Measurements from ENCODE around the gene HABP2.

The HABP2 gene

DNA sequence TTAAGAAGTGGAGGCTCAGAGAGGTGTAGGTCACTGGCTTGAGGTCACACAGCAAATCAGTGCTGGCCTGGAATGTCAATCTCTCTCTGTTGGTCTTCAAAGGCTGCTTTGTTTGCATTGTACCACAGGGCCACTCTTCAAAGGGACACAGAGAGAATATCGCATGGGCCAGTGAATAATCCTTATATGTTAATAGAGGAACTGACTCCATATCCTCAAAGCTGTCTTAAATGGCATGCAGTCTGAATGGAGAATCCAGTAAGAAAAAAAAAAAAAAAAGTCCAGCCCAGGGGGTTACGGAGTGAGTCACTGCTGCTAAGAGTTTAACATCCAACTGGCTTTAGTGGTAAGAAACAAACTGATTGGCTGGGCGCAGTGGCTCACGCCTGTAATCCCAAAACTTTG, 56.9 kb downstream of the HABP2 start:
- no peak for DNase-seq

DNA sequence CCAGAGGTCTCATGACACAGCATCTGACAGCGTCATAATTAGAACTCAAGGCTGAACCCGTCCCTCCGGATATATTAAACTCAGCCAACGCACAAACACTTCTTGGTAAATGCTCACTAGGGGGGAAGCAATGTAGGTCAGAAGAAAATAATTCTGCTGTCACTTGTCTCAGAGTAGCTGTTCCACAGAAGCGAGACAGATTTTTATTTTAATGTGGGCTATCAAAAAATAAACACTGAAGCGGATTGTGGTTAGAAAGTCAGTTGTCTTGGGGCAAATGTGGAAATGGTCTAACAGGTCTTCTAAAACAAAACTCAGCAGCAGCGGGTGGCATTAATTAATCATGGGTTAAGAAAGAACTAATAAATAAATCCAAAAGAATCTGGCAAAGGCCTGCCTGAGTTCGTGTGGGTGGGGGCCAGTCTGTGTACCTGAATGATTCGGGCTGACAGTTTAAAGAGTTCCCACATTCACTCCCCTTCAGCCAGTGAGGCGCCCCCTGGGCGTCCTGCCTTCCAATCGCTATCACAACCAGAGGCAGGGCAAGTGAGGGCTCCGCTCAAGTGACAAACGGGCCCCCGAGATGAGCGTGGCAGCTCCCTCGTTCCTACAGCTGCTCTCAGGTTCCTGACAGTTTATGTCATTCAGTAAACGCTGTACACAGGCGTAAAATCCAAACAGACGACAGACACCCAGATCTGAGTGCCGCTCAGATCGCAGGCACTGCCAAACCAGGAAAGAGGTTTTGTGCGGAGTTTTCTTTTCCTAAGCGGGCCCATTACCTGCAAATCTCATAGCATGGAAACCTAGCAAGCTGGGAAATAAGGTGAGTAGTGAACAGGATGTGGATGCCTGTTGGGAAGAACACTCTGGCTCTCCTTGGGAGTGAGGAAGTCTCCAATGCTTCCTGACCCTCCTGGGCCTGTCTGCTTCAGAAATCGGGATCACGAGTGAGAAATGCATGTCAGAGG, 58.1 kb downstream of the HABP2 start:
- DNase-seq = no peak

DNA sequence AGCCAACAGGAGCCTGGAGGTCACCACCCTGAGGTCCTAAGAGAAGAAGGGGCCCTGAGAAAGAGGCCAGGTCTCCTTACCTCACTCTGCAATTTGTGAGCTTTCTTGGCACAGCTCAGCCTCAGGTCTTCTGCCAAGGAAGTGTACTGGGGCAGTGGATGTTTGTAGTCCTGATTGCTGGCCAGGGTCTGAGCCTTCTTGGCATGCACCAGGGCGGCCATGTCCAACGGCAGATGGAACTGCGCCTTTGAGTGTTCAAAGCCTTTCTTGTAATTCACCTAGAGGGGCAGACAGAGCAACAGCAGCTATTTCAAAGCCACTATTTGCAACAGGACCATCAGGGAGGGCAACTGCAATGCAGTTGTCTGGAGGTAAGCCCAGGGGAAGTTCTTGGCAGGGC, 59.3 kb downstream of the HABP2 start:
- DNase-seq = no peak

DNA sequence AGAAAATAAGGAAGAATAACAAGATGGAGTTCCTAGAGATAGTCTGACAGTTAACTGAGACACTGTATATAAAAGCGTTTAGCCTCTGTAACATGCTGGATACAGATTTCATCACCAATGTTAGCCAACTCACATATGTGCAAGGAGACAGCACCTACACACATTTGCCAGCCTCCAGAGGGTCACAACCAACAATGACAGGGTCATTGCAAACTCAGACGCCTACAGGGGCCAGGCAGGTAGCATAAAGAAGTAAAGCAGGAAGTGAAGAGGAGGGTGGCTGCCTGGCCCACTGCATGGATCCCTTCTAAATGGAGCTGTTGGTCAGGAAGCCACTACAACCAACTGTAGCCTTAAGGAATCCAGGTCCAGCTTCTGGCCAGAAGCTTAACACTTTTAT, 60.6 kb downstream of the HABP2 start:
- no peak for DNase-seq

DNA sequence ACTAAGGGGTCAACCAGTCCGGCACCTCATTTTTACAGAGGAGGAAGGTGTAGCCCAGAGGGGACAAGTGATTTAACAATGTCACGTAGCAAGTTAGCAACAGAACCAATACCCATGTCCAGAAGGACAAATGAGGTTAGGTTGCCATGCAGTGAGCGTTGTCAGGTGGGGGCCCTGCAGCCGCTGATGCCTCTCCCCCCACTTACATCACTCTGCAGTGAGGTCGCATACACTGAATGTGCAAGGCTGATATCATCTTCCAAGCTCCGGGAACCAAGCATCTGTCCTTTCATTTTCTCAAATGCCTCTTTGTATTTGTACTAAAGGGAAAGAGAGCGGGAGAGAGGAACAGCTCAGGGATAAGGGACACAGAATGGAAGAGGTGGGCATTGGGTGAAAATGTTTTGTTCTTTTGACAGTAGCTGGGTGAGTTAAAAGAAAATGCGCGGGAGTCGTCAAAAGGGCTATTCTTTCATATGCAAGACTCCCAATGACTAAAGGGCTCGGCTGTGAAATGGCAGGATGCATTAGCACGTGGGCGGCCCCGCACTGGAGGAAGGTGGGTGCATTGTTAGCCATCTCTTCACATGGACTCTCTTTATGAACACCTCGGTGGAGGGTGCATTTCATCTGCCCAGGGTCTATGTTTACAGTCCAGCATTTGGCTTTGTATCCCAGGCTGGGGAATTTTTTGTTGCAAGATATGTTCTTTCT, 61.3 kb downstream of the HABP2 start:
- no peak for DNase-seq

DNA sequence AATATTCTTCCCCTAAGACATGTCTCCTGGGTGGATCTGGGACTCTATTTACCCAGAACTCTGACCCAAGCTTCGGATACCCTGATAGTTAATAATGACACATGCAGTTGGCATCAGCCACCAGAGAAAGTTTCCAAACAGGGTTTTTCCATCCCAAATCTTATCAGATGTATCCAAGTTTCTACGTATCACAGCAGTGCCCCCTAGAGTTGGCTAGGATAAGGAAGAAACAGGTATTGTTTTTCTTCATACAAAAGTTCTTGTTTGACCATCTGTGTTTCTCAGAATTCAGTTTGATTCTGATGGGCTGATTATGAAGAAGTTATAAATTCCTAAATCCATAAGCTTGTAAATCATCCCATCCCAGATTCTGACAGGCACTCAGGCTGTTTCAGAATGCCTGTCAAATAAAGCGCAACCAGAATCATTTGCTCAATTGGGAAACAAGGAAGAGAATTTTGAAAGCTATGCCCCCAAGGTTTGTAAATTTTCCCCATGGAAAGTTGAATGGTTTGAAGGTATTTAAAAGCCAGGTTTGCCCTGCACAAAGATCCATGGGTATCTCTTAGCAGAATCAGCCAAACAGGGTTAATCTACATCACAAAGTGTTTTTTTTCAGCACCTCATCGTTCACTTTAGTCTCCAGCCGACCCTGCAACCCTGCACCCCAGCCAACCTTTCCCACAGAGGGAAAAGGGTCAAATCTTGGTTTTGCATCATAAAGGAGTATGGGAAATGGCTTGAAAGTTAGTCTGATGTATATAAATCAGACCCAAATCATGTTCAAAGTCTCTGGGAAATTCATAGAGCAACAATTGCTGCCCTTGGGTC, 63.6 kb downstream of the HABP2 start:
- DNase-seq = no peak

DNA sequence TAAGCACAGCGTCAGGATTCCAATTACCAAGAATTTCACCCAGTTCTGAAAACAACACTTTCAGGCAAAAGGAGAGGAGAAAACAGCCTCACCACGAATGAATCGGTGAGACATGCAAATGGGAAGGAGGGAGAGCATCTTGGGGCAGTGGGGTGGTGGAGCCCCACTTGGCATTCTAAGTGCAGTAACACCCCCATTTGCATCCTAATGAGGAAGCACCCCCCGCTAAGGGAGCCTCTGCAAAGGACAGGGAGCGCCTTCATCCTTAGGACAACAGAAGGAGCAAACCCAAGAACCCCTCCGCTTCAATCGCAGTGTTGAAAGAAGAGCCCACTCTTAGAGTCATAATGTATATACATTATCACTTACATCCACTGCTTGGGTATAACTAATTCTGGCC, 64.2 kb downstream of the HABP2 start:
- DNase-seq = no peak

DNA sequence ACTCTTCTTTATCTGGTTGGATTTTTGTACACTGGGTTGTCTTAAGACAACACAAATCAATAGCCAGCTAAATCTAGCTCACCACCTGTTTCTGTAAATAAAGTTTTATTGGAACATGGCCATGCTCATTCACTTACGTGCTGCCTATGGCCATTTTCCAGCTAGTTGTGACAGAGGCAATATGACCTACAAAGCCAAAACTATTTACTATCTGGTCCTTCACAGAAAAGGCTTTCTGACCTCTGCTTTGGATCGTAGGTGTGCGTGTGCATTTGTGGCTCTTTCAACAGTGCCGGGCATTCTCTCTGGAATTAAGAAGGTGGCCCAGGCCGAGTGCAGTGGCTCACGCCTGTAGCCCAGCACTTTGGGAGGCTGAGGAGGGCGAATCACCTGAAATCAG, 65.5 kb downstream of the HABP2 start:
- DNase-seq = no peak

DNA sequence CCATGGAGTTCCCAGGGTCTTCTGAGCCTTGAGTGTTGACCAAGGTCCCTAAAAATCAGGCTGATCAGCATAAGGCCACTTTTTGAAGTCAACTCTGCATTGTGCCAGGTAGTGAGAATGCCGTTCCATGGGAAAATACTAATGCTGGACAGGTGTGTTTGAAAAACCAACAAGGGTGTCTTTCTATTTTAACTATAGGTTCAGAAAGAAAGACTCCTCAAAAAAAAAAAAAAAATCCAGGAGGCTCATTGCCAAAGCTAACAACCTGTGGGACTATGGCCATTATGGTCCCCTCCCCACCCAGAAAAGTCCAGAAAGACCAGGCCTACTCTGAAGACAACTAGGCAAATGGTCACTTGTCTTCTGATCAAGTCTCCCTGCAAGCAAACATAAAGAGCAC, 66.5 kb downstream of the HABP2 start:
- DNase-seq = no peak

DNA sequence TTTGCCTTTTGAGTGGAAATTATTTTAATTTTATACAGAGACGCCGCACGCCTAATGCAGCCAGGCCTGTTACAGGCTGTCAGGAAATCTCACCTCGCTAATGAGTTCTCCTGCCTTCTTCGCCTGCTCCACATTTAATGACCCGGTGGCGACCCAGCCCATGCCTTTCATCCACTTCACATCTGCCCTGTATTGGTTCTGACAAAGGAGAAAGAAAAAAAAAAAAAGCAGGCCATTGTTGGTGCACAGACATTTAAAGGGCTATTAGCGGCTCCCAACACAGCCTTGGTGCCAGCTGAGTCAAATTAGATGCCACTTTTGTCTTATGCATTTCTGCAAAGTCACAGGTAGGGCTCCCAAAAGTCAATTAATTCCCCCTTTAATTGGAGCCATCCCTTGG, 67.7 kb downstream of the HABP2 start:
- DNase-seq = no peak

DNA sequence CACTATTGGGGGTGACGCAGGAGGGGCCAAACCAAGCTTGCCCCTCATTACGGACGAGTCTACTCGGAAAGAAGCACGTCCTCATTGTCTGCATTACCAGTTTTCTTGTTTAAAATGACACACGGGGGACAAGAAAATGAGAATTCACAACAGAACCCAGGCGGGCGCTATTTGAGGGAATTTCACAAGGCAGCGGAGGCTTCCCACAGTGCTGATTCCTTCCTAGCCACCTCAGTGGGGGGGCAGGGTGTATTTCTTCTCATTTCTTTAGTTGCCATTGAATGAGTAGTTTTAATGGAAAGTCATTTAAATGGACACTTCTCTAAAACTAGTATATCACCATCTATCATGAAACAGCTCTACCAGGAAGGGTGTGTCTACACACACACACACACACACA, 68.1 kb downstream of the HABP2 start:
- DNase-seq = no peak

DNA sequence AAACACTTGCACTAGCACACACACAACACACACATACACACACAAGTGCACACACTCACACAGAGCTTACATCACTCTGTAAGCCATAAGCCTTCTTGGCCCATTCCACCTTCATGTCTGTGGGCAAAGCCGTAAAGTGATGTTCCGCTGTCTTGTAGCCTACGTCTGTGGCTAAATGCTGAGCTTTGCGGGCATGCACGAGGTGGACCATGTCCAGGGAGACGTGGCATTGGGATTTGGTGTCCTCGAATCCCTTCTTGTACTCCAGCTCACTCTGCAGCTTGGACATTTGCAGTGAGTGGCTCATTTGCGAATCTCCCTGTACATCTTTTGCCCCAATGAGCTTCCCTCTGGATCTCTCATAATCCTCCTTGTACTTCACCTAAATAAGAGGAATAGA, 68.9 kb downstream of the HABP2 start:
- no peak for DNase-seq

DNA sequence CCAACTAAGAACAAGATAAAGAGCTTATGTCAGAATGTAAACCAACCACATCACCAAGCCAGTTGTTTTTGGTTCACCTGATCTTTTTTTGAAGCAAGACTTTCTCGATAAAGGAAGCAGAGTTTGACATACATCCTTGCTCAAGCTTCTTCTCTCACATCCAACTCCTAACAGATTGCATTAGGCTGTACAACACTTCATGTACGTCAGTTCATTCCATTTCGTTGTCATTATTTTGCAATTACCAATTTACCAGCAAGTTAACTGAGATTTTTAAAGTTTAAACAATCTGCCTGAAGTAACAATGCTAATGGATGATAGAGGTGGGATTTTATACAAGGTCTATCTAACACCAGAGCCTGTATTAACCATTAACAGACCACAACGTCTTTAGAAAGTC, 70.0 kb downstream of the HABP2 start:
- no peak for DNase-seq

DNA sequence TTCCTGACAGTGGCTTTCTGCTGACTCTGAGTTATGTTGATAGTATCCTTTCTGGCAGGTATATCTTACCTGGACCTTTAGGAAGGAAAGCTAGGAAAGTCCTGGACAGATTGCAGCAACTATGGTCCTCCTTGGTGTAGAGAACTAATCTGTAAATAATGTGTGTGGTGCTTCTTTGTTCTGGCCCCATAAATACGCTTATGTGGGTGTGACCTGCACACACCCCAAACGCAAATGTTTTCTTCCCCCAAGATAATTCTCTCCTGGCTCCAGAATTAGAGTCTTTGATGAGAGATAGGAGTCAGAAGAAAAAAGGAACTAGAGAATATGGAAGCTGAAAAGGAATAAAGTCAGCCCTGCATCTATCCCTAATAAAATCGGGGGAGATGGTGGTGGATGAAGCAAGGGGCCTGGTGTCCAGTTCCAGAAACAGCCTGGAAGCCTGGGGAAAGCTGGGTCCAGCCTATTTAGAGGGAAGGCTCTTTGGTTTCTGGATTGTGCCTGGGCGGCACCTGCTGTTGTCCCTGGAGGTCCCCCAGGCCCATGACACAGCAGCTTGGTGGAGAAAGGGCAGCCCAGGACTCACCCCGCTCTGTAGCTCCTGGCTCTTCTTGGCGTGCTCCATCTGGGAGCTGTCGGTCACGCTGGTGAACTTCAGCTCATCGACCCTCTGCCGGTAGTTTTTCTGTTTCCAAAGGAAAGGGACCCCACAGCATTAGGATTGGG, 72.8 kb downstream of the HABP2 start:
- no peak for DNase-seq

DNA sequence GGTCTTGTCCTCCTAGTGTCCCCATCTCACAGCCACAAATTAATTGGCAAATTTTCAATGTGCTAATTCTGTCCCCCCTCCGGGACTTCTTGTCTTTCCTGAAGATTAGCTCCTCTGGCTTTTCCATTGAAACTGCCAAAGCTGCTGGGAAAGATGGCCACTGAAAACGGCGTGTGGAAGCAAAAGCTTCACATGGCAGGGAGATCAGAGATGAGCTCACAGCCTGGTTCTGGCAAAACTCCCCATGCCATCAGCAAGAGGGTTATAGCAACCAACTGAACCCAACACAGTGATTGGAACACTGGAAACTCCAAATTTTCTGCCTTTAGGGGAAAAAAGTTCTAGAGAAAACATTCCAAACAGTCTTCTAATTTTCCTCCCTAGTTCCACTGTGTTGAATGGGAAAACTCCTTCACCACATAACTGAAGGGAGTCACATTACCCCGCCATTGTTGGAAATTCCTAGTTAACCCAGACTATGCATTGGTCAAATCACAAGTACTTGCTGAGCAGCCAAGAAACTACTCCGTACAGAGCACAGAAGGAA, 74.0 kb downstream of the HABP2 start:
- no peak for DNase-seq

DNA sequence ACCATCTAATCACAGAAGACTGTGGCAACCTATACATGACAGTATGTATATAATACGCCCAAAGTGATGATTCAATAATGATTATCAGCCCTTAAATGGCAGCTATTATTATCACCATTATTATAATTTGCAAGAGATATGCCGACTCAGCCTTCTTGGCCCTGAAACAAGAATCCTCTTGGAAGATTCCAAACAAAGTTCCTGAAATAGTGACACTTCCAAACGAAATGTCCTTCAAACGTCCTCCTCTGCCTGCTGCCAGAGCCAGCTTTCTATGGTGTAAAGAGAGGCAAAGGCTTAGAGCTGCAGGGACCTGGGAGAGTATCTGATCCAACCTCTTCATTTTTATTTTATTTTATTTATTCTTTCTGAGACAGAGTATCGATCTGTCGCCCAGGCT, 75.0 kb downstream of the HABP2 start:
- DNase-seq = no peak

DNA sequence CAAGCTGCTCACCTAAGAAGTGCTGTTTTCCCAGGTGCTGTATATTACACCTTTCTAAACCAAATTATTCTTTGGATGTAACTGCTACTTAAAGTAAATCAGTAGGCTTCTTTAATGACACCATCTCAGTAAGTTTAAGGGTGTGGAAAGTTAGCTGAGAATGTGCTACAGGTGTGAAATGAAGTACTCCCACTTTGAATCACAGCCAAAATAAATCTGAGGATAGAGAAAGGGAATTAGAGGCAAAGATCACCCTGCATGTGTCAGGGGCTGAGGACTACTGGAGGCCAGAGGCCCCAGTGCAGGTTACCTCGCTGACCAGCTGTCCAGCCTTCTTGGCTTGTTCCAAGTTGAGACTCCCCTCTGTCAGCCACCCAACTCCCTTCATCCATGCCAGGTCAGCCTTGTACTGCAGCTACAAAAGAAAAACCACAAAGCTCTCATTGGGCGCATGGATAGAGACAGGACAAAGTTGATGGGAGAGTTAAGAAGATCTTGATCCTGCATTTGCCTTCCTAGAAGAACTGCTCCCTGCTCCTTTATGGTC, 75.8 kb downstream of the HABP2 start:
- DNase-seq = no peak

DNA sequence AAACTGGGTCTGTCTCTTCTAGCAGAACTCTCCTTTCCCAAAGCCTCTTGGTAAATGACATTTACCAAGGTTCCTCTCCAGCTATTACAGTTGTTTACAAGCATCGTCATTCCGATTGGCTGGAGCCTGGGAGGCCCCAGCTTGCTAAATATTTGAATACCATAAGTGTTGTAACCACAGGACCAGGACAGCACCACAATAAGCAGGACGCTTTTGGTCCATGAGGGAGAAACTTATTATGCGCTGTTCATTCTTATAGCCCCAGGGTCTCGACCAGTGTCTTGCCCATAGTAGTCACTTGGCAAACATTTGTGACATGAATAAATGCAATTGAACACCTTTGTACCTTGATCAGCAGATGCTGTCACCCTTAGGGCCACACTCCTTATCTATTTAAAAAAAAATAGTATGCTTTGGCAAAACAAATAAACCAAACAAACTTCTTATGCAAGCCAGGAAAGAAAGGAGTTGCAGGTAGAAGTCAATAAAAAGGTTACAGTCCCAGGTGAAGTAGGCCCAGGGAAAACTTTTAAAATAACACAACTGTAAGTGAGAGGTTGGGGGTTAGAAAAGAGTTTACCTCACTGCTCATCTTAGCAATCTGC, 78.2 kb downstream of the HABP2 start:
- no peak for DNase-seq

DNA sequence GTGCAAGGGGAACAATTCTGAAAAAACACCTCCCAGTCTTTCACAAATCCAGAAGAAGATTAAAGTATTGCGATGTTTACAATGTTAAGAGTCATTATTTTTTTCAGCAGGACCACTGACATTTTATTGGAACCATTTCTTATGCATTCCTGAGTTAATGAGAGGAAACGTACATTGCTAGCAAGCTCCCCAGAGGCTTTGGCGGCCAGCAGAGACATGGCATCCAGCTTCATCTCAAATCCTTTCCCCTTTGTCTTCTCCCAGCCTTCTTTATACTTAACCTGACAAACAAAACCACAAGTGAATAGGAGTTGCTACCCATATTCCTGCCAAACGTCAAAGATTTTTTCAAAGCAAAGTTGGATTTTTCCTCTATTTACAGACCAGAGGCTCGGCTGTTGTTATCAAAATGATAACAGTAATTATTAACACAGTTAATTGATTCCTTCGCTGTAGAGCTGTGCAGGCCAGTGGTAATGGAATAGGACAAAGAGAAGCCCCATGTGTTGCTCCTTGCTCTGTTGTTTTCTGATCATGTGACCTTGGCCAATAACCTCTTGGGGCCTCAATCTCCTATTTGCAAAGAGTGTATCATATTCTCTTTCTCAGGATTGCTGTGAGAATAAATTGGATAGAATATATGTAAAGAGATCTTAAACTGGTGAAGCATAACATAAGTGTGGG, 79.0 kb downstream of the HABP2 start:
- no peak for DNase-seq

All from stimulated activated naive CD4-positive, alpha-beta T cell (primary cell).